HepG2 (cell line): ENCODE results near the gene CYB5B. TPM values are rescaled to one million over a fixed set of nuclear protein-coding genes. Genes with fewer than 3 reads are reported as not detected.

Experiments used
- ATAC-seq: fragments of 200-7000 bp; cut with Tn5 transposase; 3 replicates; pipeline ENCODE4 v1.9.1; 2020; ENCODE audit warnings: mild to moderate bottlenecking, moderate library complexity
- BruUV-seq: library from RNA; stranded (reverse); fragments of 400-500 nt; replicated peaks from 2 replicates; lab custom pipeline; 2021; lab: Mats Ljungman, UMichigan
- CTCF ChIA-PET: fragments of 300-600 bp; formaldehyde crosslinking; extraction: SDS; loops from one replicate; lab custom pipeline; 2021; ENCODE audit warnings: low total read pairs, inconsistent platforms, low intra/inter-chr PET ratio; lab: Yijun Ruan, JAX
- POLR2A ChIA-PET: fragments of 350-600 bp; sonication (Branson Sonifier 250); formaldehyde crosslinking; loops from one replicate; lab custom pipeline; 2020; ENCODE audit warnings: antibody characterized with exemption, inconsistent platforms; lab: Yijun Ruan, JAX
- DNase-seq: peaks from one replicate; pipeline ENCODE4 v3.0.0-alpha.2; 2015; ENCODE audit warnings: low spot score
- FAIRE-seq: peaks from 3 replicates; lab custom pipeline; 2011; peaks lifted over from hg19 to GRCh38; lab: Jason Lieb, UNC
- H2AFZ ChIP-seq: one replicate; pipeline ENCODE4 v1.6.1; 2011; ENCODE audit warnings: low read length, inconsistent platforms
- H3K27ac ChIP-seq: fragments of 300-600 bp; 3 replicates; pipeline ENCODE4 v1.8.0; 2011; ENCODE audit warnings: mixed run types, mild to moderate bottlenecking, mixed read lengths, low read length, inconsistent platforms; ENCODE audit not compliant: insufficient read depth; ENCODE audit errors: extremely low read length
- H3K27me3 ChIP-seq, 2 experiments: fragments of 200-600 bp in 1 of 2; 2 replicates in 1 of 2; 3 replicates in 1 of 2; pipeline versions ENCODE4 v1.6.0 to v1.8.0; 2011; ENCODE audit warnings: low read length in 2 of 2, mild to moderate bottlenecking in 2 of 2, moderate library complexity in 2 of 2, inconsistent platforms in 1 of 2; ENCODE audit not compliant: insufficient read depth in 2 of 2, control insufficient read depth in 1 of 2
- H3K36me3 ChIP-seq, 2 experiments: fragments of 200-600 bp in 1 of 2; replicated peaks in 1 of 2; 2 replicates in 1 of 2; 3 replicates in 1 of 2; pipeline versions ENCODE4 v1.5.1 to v1.8.0; 2011; ENCODE audit warnings: low read length in 2 of 2, inconsistent platforms in 1 of 2; ENCODE audit not compliant: insufficient read depth in 2 of 2, control insufficient read depth in 1 of 2
- H3K4me1 ChIP-seq: 2 replicates; pipeline ENCODE4 v1.5.1; 2012; ENCODE audit warnings: low read length, inconsistent platforms; ENCODE audit not compliant: insufficient read depth
- H3K4me2 ChIP-seq: 2 replicates; pipeline ENCODE4 v1.6.0; 2011; ENCODE audit warnings: low read depth, low read length, inconsistent platforms
- H3K4me3 ChIP-seq, 3 experiments: fragments of 200-600 bp in 1 of 3; sonication (generic), shearing (Covaris generic) in 1 of 3; replicated peaks in 1 of 3; 2 replicates each; pipeline ENCODE4 v1.5.1; 2011 to 2016; ENCODE audit warnings: low read length in 3 of 3, inconsistent platforms in 2 of 3, low read depth in 2 of 3, mild to moderate bottlenecking in 2 of 3, control low read depth in 1 of 3, mixed read lengths in 1 of 3; ENCODE audit not compliant: insufficient read depth in 1 of 3
- H3K79me2 ChIP-seq: one replicate; pipeline ENCODE4 v1.6.1; 2011; ENCODE audit warnings: low read length, inconsistent platforms; ENCODE audit not compliant: insufficient read depth
- H3K9ac ChIP-seq: 2 replicates; pipeline ENCODE4 v1.6.0; 2011; ENCODE audit warnings: mild to moderate bottlenecking, low read depth, low read length, inconsistent platforms; ENCODE audit not compliant: insufficient read depth
- H3K9me3 ChIP-seq: 2 replicates; pipeline ENCODE4 v1.5.1; 2012; ENCODE audit warnings: mild to moderate bottlenecking, low read length
- H4K20me1 ChIP-seq: 2 replicates; pipeline ENCODE4 v1.6.0; 2011; ENCODE audit warnings: inconsistent platforms, mild to moderate bottlenecking, low read length, moderate library complexity; ENCODE audit not compliant: insufficient read depth
- CTCF ChIP-seq: sonication (generic); formaldehyde crosslinking; IDR thresholded peaks from 2 replicates; pipeline ENCODE4 v1.5.0; 2020; ENCODE audit warnings: mild to moderate bottlenecking, missing genetic modification reagents, moderate library complexity
- DPF2 ChIP-seq: sonication (generic); formaldehyde crosslinking; IDR thresholded peaks from 2 replicates; pipeline ENCODE4 v1.4.0; 2020; ENCODE audit warnings: mild to moderate bottlenecking, low read depth, missing genetic modification reagents, borderline replicate concordance
- DR1 ChIP-seq: sonication (generic); formaldehyde crosslinking; IDR thresholded peaks from 2 replicates; pipeline ENCODE4 v1.8.0; 2021; ENCODE audit warnings: mild to moderate bottlenecking, missing genetic modification reagents, inconsistent platforms
- ELF1 ChIP-seq: sonication (generic); formaldehyde crosslinking; IDR thresholded peaks from 2 replicates; pipeline ENCODE4 v1.4.0; 2020; ENCODE audit warnings: missing genetic modification reagents
- EZH2 ChIP-seq: conservative IDR thresholded peaks from 2 replicates; pipeline ENCODE4 v1.6.1; 2012; ENCODE audit warnings: mild to moderate bottlenecking, low read depth, low read length, moderate library complexity
- FOSL1 ChIP-seq: sonication (generic); formaldehyde crosslinking; IDR thresholded peaks from 2 replicates; pipeline ENCODE4 v1.9.0; 2021; ENCODE audit warnings: missing genetic modification reagents, borderline replicate concordance
- GFI1 ChIP-seq: sonication (generic); formaldehyde crosslinking; IDR thresholded peaks from 2 replicates; pipeline ENCODE4 v1.5.0; 2020; ENCODE audit warnings: missing genetic modification reagents, mild to moderate bottlenecking, borderline replicate concordance
- HNF1B ChIP-seq: sonication (generic); formaldehyde crosslinking; IDR thresholded peaks from 2 replicates; pipeline ENCODE4 v1.5.1; 2020; ENCODE audit warnings: mild to moderate bottlenecking, moderate library complexity, missing genetic modification reagents
- ISX ChIP-seq: sonication (generic); formaldehyde crosslinking; conservative IDR thresholded peaks from 2 replicates; pipeline ENCODE4 v1.5.0; 2020; ENCODE audit warnings: missing genetic modification reagents
- MED1 ChIP-seq: sonication (generic); formaldehyde crosslinking; IDR thresholded peaks from 2 replicates; pipeline ENCODE4 v1.4.0; 2020; ENCODE audit warnings: missing genetic modification reagents
- NR2F6 ChIP-seq, 2 experiments: IDR thresholded peaks; 2 replicates each; pipeline ENCODE4 v1.6.1; 2016; ENCODE audit warnings: antibody characterized with exemption in 1 of 2, mild to moderate bottlenecking in 1 of 2
- SALL2 ChIP-seq: sonication (generic); formaldehyde crosslinking; IDR thresholded peaks from 2 replicates; pipeline ENCODE4 v1.8.1; 2023; ENCODE audit warnings: mild to moderate bottlenecking, missing genetic modification reagents, inconsistent platforms
- TFAP4 ChIP-seq: sonication (generic); IDR thresholded peaks from 2 replicates; pipeline ENCODE4 v1.6.1; 2016; ENCODE audit warnings: low read depth, borderline replicate concordance
- ZBTB33 ChIP-seq: sonication (generic); formaldehyde crosslinking; IDR thresholded peaks from 2 replicates; pipeline ENCODE4 v1.4.0; 2020; ENCODE audit warnings: missing genetic modification reagents
- ZSCAN9 ChIP-seq: IDR thresholded peaks from 2 replicates; pipeline ENCODE4 v1.6.1; 2016; ENCODE audit warnings: borderline replicate concordance
- WGBS: methylation state at CpG from one replicate; pipeline ENCODE4 v1.1.6; 2017; ENCODE audit warnings: low lambda C conversion rate; 5-methylcytosine and 5-hydroxymethylcytosine counted together
- in situ Hi-C: cut with HindIII; loops from 2 replicates; pipeline ENCODE4 v1.10.0; 2017; ENCODE audit warnings: low pct_unique_long_range_greater_than_20kb; ENCODE audit not compliant: extremely low pct_ligation_motif_present
- intact Hi-C: fragments of 100-400 bp; cut with micrococcal nuclease; formaldehyde crosslinking; loops from one replicate; pipeline ENCODE4 v1.10.0; 2022; ENCODE audit not compliant: unreplicated experiment
- polyA plus RNA-seq, 8 experiments: library from polyadenylated mRNA; depleted of rRNA in 3 of 8; stranded (reverse) in 7 of 8; unstranded in 1 of 8; fragments of >200 nt; fragmentation: Illumina TruSeq in 4 of 8; extraction: Trizol in 4 of 8; gene quantifications; 2 replicates each; pipeline versions ENCODE4 v1.2.1 to v1.2.3, GENCODE V29; 2011 to 2016; ENCODE audit warnings: low read depth in 4 of 8, missing spikeins in 1 of 8, mixed read lengths in 1 of 8; ENCODE audit not compliant: insufficient read depth in 1 of 8
- total RNA-seq, 5 experiments: library from RNA; depleted of rRNA; stranded (reverse); fragments of >200 nt; fragmentation: Illumina TruSeq; extraction: Trizol; gene quantifications; 2 replicates each; pipeline ENCODE4 v1.2.3, GENCODE V29; 2016; ENCODE audit warnings: low read depth in 1 of 5

CYB5B gene
- total and polyA plus RNA-seq, 2 of the 13 experiments (the other 11 are each of a cell fraction or from before 2014, with no cell fraction given): 234 to 432 TPM

- WGBS: 41% methylated on average over 6 of the region's 6 CpGs
- in situ Hi-C loops (loop anchor here (5.0 to 10.0 kb wide), 2 partner anchors 69 to 167 kb away; partner anchors contain the start of gene NFAT5), intact Hi-C loops (loop anchor here (1.0 to 5.0 kb wide), 2 partner anchors 67 to 274 kb away; no protein-coding TSS in a partner anchor)
- peaks cover 6% of the 10 kb centered on the region for H3K79me2 ChIP-seq
- POLR2A ChIA-PET: interaction anchor here (0.6 to 3.9 kb wide), 24 partner anchors 10 to 359 kb away, joined by 3 to 60 read pairs (median 5); partner anchors contain the start of genes CYB5B, NFAT5, NOB1 and NQO1
- peak overlapping the region; percentile 58 for H3K9ac ChIP-seq
- H2AFZ ChIP-seq: peak overlapping the region; percentile 66
- DNase-seq: peak; percentile 87
- peaks cover 73% of the 10 kb centered on the region for H3K4me1 ChIP-seq
- ATAC-seq: peak; percentile 88
- peak; percentile 47 for FAIRE-seq
- no peaks in the 10 kb centered on the region for H4K20me1 ChIP-seq
- BruUV-seq: no TSS peak
- H3K4me2 ChIP-seq: peak overlapping the region; percentile 78
- CTCF ChIA-PET: interaction anchor here (1.4 kb wide), 1 partner anchor 67 kb away, joined by 5 read pairs; no protein-coding TSS in a partner anchor
- H3K27me3 ChIP-seq: no peaks in the 10 kb centered on the region
- no peaks in the 10 kb centered on the region for H3K9me3 ChIP-seq
- peak overlapping the region; percentile 95 for H3K27ac ChIP-seq
- no peaks in the 10 kb centered on the region for H3K36me3 ChIP-seq
- peak overlapping the region in 2 of 3 experiments; percentile 9 to 38; a peak in 1 of 6 replicates for H3K4me3 ChIP-seq
- TF ChIP-seq ISX (CRISPR knock-in tag) (0 out of 2 replicates have a peak, but pooled peaks have one; percentile 49), FOSL1 (CRISPR knock-in tag) (peak; percentile 50; the same call in 1 of the 2 replicates), GFI1 (peak; percentile 90), EZH2 (no peak), CTCF (peak; percentile 90), DR1 (CRISPR knock-in tag) (no peak), ZBTB33 (CRISPR knock-in tag) (peak; percentile 41; the same call in 1 of the 2 replicates), MED1 (CRISPR knock-in tag) (peak; percentile 70), SALL2 (CRISPR knock-in tag) (peak; percentile 40; the same call in 1 of the 2 replicates), DPF2 (no peak), ZSCAN9 (CRISPR knock-in tag) (peak; percentile 60; the same call in 1 of the 2 replicates), HNF1B (peak; percentile 86), TFAP4 (peak; percentile 32; the same call in 1 of the 2 replicates), ELF1 (CRISPR knock-in tag) (0 out of 2 replicates have a peak, but pooled peaks have one; percentile 19), NR2F6 (IDR thresholded peaks at IDR 0.05) (no peak), NR2F6 (CRISPR knock-in tag; IDR thresholded peaks at IDR 0.05) (peak; percentile 55; the same call in 1 of the 2 replicates)
Observed at GRCh38 chr16:69397821-69398521, 26.4 kb upstream of the CYB5B start.
